NCI-H345 treated with DMSO at 0.1 percent for 48 hours (cell line): Measurements from ENCODE around the gene SAMM50.
"Not testable (repeated sequence)": the region's sequence is repeated elsewhere in the genome, so short reads cannot be mapped to it uniquely, and the experiment has no call there.

Experiments used
- DNase-seq: peaks from one replicate; lab custom pipeline; 2025; ENCODE audit not compliant: unreplicated experiment; lab: John Stamatoyannopoulos, UW

Gene SAMM50

DNA sequence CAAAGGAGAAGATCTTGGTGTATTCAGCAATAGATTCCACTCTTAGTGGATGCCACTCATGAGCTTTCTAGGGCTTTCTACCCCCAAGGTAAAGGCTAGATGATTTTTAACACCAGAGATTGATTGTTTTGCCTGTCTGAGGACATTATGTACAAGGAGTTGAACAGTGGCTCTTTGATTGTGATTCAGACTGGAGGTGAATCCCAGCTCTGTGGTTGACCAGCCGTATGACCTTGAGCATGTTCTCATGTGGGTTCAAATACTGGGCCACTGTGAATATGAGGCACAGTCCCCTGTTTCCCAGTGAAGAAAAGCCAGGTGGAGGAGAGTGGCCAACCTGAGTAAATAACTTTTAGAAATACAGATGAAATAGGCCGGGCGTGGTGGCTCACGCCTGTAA, 44.9 kb downstream of the SAMM50 start:
- no peak for DNase-seq

DNA sequence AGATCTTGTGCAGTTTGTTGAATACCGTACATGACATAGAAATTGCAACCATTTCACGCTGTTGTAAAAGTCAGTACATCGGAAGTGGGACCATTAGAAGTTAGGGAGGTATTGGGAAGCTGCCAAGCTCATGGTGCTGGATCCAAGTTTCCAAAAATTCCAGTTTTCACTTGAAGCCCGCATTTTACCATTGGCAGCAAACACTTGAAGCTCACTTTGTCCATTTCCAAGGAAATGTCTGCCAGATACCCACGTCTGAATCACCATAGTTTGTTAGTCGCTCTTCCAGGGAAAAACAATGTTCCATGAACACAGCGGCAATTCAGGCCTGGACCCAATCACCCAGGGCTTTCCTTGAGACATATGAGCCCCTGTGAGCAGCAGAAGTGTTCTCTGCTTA, 46.3 kb downstream of the SAMM50 start:
- DNase-seq, result no peak

DNA sequence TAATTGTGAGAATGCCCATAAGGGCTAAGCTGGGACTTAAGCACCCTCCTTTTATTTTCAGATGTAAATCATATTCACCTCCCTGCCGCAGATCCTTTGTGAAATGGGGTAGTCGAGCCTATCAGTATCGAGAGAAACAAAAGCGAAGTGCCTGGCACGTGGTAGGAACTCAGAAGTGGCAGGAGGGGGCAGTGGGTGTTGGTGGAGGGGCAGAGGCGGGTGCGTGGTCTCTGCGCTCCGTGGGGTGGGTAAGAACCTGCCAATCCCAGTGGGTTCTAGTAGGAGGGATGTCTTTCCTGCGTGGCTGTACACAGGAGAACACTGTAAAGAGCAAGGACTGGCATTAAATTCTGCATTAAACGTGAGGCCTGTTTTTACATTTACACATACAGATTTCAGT, 47.1 kb downstream of the SAMM50 start:
- no peak for DNase-seq

DNA sequence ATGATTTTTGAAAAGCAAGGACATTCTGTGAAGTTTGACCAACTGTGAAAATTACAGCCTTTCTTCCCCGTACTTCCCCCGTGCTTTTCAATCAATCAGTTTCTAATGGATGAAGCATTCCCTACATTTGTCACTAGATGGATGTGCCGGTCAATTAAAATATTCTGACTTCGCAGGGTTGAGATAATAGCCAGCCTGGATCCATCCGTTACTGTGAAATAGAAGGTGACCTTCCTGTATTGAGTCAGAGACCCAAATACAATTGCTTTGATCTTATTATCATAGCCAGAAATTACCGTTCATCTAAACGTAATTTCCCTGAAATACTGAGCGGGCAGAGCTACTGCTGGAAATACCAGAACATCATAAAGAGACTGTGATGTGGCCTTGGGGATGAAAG, 47.8 kb downstream of the SAMM50 start:
- no peak for DNase-seq

DNA sequence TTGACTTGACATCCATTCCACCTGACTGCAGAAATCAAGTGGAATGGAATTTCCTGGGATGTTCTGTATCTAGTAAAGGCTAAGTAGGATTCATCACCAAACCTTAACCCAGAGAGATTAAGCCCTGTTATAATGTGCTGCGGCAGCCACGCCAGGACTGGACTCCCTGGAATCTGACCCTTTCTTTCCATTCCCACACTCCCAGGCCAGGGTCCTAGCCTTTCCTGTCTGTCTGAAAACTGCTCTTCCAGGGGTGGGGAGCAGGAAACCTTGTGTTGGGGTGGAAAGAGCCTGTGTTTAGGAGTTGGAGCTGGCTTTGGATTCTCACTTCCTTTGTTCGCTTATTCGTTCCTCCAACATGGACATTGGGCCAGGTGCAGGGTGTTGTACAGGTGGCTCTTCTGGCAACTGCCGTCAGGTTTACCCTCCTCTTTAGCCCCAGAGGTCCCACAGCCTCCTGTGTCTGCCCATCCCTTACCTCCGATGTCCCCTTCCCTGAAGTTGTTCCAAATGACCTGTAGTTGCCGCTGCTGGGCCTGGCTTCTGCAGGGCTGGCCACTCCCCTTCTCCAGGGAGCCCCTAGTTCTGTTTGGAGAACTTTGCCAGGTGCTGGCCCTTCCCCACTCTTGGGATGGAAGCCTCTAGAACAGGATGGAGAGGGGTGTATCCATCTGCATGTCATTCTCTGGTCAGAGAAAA, 48.3 kb downstream of the SAMM50 start:
- no peak for DNase-seq

DNA sequence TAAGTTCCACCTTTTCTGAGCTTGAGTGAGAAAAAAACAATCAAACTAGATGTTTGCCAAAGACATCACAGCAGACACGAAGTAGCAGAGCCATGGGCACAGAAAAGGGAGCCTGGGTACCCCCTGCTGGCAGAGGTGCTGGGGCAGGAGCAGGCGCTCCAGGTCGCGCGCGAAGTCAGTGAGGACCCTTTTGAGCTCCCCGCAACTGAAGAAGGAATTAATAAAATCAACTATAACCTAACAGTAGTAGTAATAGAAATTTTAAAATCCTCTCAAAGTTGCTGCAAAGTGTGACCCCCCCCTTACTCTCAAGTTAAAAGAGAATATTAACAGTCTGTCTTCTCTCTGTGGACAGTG, 48.8 kb downstream of the SAMM50 start:
- no peak for DNase-seq

DNA sequence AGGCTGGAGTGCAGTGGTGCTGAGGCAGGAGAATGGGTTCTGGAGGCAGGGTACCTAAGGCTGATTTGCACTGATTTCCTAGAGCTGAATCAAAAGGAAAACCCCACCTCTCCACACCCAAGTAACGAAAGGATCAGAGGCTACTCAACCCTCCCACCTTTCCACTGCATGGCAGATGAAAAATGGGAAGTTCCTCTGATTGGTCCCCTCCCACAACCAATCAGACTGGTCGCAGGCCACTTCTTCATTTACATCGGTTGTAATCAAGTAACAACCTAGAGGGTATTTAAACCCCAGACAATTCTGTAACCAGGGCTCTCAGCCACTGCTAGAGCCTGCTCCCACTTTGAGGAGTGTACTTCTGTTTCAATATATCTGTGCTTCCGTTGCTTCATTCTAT, 50.3 kb downstream of the SAMM50 start:
- no peak for DNase-seq

DNA sequence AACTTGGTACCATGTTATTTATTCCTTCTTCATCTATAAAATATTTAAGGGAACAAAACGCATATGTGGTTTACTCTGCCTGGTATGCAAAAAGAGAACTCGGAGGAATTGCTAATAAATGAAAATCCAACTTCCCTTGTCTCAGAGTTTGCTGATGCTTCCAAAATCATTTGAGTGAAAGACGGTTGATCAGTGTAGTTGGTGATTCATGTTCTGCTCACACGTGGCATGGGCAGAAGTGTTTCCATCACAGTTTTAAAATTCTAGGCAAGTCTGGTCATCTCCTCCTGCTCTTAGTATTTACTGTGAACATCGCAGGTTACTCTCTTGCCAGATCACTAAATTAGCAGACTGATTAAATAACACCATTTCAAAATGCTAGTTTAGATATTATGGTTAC, 56.9 kb downstream of the SAMM50 start:
- no peak for DNase-seq

DNA sequence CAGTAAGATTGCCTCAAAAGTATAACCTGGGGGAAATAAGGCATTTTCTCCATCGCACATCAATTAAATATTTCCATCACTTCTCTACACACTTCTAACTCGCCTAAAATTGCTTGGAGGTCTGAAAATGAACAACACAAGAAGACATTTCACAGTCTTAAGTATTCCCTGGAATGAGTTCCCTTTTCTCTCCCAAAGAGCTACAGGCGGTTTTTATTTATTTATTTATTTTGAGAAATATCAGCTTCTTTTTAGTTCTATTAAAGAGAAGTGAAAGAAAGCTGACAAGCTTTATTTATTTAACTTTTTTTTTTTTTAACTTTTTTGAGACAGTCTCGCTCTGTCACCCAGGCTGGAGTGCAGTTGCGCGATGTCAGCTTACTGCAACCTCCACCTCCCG, 57.3 kb downstream of the SAMM50 start:
- no peak for DNase-seq

DNA sequence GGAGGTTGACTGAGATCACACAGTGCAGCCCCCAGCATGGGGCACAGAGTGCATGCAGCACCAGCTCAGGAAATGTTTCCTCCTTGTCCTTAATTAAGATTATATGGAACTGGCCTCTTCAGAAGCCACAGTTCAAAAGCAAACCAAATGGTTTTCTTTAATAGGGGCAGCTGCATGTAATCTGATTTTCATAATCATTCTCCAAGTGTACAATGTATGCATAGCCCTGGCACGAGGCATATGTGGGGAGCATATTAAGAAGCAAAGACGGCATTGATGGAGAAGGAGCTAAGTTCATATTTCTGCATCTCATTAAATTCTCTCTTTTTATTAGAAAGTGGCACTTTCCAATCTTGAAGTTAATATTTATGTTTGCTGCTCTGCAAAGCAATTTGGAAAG, 59.0 kb downstream of the SAMM50 start:
- no peak for DNase-seq

DNA sequence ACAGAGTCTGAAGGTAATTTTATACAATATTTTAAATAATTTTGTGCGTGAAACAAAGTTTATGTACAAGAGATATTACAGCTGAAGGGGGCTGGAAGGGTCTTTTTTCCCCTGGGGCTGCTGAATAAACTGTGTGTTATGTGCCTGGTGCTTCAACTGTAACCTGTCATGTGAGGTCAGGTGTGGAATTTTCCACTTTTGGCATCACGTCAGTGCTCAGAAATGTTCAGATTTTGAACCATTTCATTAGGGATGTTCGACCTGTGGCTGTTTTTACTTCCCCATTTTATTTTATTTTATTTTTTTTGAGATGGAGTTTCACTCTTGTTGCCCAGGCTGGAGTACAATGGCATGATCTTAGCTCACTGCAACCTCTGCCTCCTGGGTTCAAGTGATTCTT, 61.3 kb downstream of the SAMM50 start:
- not testable (repeated sequence) for DNase-seq

DNA sequence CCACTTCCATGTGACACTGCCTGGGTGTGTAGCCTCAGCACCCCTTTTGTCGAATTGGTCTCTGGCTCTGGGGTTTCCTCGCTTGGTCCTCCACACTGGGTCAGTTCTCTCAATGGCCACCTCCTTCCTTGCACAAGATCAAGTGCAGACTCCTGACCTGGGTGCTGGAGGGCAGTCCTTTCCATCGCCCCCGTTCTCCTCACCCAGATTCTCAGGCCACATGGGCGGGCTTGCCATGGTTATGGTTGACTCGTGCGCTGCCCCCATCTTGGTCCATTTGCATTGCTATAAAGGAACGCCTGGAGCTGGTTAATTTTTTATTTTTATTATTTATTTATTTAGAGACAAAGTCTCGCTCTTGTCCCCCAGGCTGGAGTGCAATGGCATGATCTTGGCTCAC, 63.4 kb downstream of the SAMM50 start:
- no peak for DNase-seq

DNA sequence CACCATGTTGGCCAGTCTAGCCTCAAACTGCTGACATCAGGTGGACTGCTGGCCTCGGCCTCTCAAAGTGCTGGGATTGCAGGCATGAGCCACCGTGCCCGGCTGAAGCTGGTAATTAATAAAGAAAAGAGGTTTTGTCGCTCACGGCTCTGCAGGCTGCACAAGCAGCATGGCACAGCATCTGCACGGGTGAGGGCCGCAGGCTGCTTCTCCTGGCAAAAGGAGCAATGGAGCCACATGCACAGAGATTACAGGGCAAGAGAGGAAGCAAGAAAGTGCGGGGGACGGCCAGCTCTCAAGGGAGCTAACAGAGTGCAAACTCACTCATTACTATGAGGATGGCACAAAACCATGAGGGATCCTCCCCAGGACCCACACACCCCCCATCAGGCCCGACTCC, 64.2 kb downstream of the SAMM50 start:
- DNase-seq, result no peak

DNA sequence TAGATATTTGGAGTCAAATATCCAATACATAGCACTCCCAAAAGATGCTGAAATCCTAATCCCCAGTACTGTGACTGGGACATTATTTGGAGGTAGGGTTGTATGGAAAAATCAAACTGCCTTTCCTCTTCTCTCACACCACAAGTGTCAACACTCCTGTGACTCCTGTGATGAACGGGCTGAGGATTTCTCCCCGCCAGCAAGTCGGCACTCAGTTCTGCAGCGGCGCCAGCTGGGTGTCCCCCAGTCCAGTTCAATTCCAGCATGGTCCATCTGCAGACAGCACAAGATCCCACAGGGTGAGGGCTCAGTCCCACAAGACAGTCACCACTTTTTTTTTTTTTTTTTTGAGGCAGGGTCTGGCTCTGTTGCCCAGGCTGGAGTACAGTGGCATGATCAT, 64.6 kb downstream of the SAMM50 start:
- DNase-seq, result no peak

DNA sequence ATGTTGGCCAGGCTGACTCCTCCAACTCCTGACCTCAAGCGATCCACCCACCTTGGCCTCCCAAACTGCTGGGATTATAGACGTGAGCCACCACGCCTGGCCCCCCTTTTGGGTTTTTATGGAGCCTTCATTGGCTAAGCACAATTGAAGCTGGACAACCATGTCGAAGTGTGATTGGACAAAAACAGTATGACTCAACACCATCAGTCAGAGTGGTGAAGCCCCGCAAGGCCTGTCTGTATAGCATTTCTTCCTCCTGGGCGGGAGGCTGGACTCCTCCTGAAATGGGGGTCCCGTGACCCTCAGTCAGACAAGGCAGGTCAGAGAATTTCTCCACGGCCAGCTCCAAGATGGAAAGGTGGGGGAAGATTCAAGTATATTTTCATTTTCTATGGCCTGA, 65.7 kb downstream of the SAMM50 start:
- no peak for DNase-seq

DNA sequence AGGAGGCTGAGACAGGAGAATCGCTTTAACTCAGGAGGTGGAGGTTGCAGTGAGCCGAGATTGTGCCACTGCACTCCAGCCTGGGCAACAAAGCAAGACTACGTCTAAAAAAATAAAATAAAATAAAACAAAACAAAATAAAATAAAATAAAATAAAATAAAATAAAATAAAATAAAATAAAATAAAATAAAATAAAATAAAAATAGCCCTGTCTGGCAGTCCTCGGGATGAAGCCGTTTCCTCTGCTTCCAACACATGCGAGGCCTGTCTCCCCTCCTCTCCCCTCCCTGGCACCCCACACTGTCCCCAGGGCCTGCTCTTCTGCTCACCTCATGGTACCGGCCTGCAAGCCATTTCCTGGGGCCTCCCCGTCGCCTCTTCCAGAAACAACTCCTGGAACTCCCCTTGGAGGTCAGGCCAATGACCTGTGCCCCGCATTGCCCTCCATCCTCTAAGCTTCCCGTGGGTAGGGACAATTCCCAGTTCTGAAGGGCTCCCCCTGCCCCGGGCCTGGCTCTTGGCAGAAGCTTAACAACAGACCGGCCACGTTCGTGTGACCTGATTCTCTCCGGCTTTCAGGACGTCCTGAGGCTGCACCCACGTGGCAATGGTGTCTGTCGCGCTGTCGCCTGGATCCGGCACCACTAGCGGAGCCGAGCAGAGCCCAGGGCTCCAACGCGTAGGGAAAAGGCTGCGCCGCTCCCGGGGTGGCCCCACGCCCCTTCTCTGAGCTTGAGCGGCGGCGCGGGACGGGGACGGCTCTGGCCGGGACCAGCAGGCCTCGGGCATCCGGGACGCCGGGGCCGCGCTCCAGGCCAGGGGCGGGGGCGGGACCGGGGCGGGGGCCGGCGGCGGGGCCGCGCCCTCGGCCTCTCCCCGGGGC, 68.4 kb downstream of the SAMM50 start:
- no peak for DNase-seq

DNA sequence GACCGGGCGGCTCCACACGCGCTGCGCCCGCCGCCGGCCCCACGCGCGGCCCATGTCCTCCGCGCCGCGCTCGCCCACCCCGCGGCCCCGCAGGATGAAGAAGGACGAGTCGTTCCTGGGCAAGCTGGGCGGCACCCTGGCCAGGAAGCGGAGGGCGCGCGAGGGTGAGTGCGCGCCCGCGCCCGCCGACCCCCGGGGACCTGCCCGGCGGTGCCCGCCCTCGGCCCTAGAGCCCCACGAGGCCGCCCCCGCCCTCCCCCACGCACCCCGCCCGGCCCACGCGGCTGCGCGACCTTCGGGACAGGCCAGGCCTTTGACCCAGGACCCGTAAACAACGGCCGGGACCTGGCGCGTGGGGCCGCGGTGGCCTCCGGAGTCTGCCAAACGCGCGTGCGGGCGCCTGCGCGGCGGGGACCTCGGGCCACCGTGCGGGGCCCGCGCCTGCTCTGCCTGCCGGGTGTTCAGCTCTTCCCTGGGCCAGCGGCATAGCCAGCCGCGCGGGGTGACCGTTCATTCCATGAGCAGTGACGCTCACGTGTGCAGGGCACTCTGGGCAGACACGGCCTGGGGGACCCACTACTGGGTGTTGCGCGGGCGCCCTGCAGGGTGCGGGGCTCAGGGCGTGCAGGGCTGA, 69.2 kb downstream of the SAMM50 start, which contains the start of gene PARVB:
PARVB (plus strand) TSS at position 15 of the 634 bp plus-strand sequence; CDS start at position 53, 38 bp downstream.
- DNase-seq, result no peak

DNA sequence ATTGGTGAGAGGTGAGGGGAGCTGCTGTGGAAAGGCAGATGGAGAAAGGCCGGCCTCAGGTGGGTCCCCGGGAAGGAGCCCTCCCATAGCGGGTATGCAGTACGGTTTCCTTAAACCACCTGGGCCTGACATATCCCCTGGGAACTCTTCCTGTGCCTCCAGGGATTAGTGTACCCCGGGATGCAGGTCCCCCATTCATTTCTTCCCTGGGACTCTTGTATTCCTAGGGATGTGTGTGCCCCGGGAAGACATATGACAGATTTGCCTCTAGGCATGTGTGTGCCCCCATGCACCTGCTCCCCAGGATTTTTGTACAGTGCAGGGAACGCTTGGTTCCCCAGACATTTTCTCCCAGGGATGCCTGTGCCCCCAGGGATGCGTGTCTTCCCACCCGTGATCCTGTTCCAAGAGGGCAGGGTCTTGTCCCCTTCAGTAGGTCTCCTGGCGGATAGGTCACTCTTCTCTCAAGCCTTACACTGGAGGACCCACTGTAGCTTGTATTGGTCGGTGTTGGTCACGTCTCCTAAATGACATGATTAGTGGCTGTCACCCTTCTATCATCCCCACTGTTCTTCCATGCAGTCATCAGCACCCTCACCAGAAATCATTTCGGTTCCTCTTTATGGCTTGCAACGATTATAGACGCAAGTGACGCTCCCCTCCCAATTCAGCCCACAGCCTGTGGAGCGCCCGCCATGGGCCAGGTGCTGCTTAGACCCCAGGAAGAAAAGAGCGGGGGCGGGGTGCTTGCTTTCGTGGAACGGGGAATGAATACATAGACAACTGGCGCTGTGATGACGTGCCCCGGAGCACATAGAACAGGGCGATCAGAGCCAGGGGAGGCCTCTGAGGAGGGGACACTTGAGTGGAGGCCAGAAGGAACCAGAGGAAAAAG, 70.2 kb downstream of the SAMM50 start:
- DNase-seq, result no peak

DNA sequence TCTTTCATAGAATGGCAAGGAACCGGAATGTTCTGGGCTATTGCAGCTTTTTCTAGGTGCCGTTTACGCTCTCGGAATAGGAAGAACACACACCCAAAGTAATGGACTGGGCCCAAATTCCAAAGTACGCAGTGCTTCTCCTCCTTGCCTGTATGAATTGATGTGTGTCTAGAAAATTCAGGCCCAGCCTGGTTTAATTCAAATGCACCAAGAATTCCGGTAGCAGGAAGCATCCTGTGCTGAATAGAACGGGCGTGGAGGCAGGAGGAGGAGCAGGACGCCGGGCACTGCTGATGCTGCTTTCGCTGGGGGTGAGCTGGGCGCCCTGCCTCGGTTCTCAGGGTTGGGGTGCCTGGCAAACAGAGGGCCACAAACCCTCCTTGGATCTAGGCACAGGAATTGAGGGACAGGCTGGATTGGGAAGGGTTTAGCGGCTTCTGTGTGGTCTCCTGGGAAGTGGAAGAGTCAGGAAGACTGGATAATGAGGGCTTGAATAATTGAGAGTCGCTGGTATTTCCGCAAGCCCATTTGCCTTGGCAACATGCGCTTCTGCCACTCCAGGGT, 70.9 kb downstream of the SAMM50 start:
- no peak for DNase-seq

DNA sequence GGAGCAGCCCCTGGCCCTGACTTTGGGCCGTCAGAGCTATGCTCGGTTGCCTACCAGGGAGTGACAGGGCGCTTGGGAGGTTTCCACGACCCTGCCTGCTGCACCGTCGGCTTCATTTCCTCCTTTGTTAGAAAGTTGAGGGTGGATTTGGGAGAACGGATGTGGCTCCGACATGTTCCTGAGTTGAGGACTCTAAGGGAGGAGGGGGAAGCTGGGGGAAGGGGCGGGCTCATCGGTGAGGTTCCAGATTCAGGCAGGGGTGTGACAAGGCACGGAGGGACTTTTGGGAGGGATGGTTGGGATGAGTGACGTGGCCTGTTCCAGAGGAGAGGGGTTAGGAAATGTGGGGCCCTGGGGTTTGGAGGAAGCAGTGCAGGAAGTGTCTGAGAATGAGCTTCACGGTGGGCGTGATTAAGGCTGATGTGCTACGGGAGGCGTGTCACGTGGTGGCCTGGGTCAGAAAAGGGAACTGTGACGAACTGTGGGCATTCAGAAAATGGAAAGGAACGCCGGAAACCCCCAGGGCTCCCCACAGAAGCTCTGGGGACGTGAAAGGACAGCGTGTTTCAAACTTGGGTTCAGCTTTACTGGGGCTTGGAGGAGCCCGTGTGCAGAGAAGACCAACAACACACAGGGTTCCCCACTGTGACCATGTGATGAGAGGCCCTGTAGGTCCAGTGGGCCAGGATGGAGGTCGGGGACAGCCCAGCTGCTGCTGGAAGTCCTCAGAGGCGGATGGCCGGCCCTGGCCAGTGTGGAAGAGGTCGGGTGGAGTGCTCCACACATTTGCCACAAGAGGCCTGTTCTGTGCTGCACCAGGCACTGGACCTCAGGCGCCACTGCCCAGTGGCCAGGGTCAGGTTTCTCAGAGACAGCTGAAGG, 71.6 kb downstream of the SAMM50 start:
- DNase-seq, result no peak
